GM18502 (cell line): ENCODE data around the gene PDXK.

Source experiments
- ATAC-seq: cut with Tn5 transposase; IDR thresholded peaks from one replicate; pipeline ENCODE4 v1.9.1; 2021; ENCODE audit warnings: mild to moderate bottlenecking; ENCODE audit not compliant: unreplicated experiment, poor library complexity

PDXK gene

GRCh38 chr21:43739621-43740435 lies 20.9 kb downstream of the PDXK start:
- ATAC-seq, result no peak

- no peak for ATAC-seq
Observed at GRCh38 chr21:43740497-43741156, 21.7 kb downstream of the PDXK start.

GRCh38 chr21:43741423-43742096 lies 22.6 kb downstream of the PDXK start:
- no peak for ATAC-seq

- ATAC-seq, result no peak
Observed at GRCh38 chr21:43743947-43744346, 25.0 kb downstream of the PDXK start.

GRCh38 chr21:43744725-43745124 lies 25.8 kb downstream of the PDXK start:
- ATAC-seq, result no peak

- ATAC-seq, result no peak
Observed at GRCh38 chr21:43745772-43746517, 27.0 kb downstream of the PDXK start.

- no peak for ATAC-seq
Observed at GRCh38 chr21:43748622-43749021, 29.7 kb downstream of the PDXK start.

GRCh38 chr21:43749651-43750262 lies 30.8 kb downstream of the PDXK start:
- no peak for ATAC-seq

- no peak for ATAC-seq
Observed at GRCh38 chr21:43750339-43751033, 31.6 kb downstream of the PDXK start.

- no peak for ATAC-seq
Observed at GRCh38 chr21:43751955-43752591, 33.1 kb downstream of the PDXK start.

- ATAC-seq, result no peak
Observed at GRCh38 chr21:43752758-43753438, 34.0 kb downstream of the PDXK start.

- no peak for ATAC-seq
Observed at GRCh38 chr21:43753439-43753799, 34.5 kb downstream of the PDXK start.

- no peak for ATAC-seq
Observed at GRCh38 chr21:43754948-43755781, 36.2 kb downstream of the PDXK start.

GRCh38 chr21:43755820-43756594 lies 37.1 kb downstream of the PDXK start:
- ATAC-seq, result no peak

- ATAC-seq, result no peak
Observed at GRCh38 chr21:43757601-43758000, 38.7 kb downstream of the PDXK start.

- ATAC-seq, result no peak
Observed at GRCh38 chr21:43758111-43758641, 39.2 kb downstream of the PDXK start.

- ATAC-seq, result no peak
Observed at GRCh38 chr21:43758811-43759210, 39.9 kb downstream of the PDXK start.
